ENCODE measurements around the gene ATP10B. TPM values are rescaled to one million over a fixed set of nuclear protein-coding genes. Genes with fewer than 3 reads are reported as not detected.
"Not testable (repeated sequence)": the region's sequence is repeated elsewhere in the genome, so short reads cannot be mapped to it uniquely, and the experiment has no call there.

Gene ATP10B
- total RNA-seq, 1 experiment from 2014 or later, result not detected

DNA sequence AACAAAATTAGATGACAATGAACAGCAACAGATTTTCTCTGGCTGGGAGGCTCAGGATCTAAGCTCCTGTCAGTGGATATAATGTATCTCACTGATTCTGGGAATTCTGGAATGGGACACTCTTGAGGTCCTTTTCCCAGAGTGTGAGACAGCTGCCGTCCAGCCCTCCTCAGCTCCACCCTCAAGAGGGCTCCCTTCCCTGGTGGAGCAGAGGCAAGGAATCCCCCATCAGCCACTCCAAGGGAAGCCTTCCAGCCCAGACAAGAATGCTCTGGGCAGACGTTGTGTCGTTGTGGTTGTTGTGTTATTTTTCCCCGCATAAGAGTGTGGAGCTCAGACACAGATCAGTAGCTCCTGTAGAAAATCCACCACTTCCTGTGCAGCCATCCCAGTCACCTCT is 47.7 kb upstream of the ATP10B start:
- DNase-seq (ENCODE audit: low read depth, low spot score) (no peak), ATAC-seq (no peak)
- BruUV-seq (replicated peaks), result no TSS peak
- no peak overlapping the region for H3K4me3 ChIP-seq (ENCODE audit: low read depth in 2 of 2, low read length in 2 of 2)
- intact Hi-C loops (cut with micrococcal nuclease; ENCODE audit: unreplicated experiment) (no loop called here), in situ Hi-C loops (cut with HindIII; ENCODE audit: low pct_unique_long_range_greater_than_20kb, low sequenced_read_pairs) (no loop called here)
- H3K27me3 ChIP-seq (ENCODE audit: control insufficient read depth, insufficient read depth, low read length), result no peaks in the 10 kb centered on the region
- ChIA-PET POLR2A (no interaction called here), CTCF (no interaction called here)
- TF ChIP-seq, protein P1, sequence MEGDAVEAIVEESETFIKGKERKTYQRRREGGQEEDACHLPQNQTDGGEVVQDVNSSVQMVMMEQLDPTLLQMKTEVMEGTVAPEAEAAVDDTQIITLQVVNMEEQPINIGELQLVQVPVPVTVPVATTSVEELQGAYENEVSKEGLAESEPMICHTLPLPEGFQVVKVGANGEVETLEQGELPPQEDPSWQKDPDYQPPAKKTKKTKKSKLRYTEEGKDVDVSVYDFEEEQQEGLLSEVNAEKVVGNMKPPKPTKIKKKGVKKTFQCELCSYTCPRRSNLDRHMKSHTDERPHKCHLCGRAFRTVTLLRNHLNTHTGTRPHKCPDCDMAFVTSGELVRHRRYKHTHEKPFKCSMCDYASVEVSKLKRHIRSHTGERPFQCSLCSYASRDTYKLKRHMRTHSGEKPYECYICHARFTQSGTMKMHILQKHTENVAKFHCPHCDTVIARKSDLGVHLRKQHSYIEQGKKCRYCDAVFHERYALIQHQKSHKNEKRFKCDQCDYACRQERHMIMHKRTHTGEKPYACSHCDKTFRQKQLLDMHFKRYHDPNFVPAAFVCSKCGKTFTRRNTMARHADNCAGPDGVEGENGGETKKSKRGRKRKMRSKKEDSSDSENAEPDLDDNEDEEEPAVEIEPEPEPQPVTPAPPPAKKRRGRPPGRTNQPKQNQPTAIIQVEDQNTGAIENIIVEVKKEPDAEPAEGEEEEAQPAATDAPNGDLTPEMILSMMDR (IDR thresholded peaks at IDR 0.05), result no peak
- TF ChIP-seq POLR2AphosphoS5 (IDR thresholded peaks at IDR 0.05; ENCODE audit: low read depth, low read length) (no peak), TCF7L2 (IDR thresholded peaks at IDR 0.05; ENCODE audit: low read depth, low read length) (no peak), SIN3A (IDR thresholded peaks at IDR 0.05; ENCODE audit: borderline replicate concordance, insufficient read depth, low read depth, low read length) (no peak)
- TF ChIP-seq, protein P2, sequence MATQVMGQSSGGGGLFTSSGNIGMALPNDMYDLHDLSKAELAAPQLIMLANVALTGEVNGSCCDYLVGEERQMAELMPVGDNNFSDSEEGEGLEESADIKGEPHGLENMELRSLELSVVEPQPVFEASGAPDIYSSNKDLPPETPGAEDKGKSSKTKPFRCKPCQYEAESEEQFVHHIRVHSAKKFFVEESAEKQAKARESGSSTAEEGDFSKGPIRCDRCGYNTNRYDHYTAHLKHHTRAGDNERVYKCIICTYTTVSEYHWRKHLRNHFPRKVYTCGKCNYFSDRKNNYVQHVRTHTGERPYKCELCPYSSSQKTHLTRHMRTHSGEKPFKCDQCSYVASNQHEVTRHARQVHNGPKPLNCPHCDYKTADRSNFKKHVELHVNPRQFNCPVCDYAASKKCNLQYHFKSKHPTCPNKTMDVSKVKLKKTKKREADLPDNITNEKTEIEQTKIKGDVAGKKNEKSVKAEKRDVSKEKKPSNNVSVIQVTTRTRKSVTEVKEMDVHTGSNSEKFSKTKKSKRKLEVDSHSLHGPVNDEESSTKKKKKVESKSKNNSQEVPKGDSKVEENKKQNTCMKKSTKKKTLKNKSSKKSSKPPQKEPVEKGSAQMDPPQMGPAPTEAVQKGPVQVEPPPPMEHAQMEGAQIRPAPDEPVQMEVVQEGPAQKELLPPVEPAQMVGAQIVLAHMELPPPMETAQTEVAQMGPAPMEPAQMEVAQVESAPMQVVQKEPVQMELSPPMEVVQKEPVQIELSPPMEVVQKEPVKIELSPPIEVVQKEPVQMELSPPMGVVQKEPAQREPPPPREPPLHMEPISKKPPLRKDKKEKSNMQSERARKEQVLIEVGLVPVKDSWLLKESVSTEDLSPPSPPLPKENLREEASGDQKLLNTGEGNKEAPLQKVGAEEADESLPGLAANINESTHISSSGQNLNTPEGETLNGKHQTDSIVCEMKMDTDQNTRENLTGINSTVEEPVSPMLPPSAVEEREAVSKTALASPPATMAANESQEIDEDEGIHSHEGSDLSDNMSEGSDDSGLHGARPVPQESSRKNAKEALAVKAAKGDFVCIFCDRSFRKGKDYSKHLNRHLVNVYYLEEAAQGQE (IDR thresholded peaks at IDR 0.05; ENCODE audit: insufficient read depth in 1 of 2, low read depth in 2 of 2, low read length in 1 of 2), result no peak
- no peak overlapping the region for H3K27ac ChIP-seq (ENCODE audit: low read length)
- no peaks in the 10 kb centered on the region for H3K4me1 ChIP-seq (ENCODE audit: control insufficient read depth, insufficient read depth, low read length)
- no peaks in the 10 kb centered on the region for H3K9me3 ChIP-seq (ENCODE audit: control insufficient read depth, insufficient read depth, low read depth, low read length)
- no peaks in the 10 kb centered on the region for H3K36me3 ChIP-seq (ENCODE audit: control insufficient read depth, insufficient read depth, low read length)

DNA sequence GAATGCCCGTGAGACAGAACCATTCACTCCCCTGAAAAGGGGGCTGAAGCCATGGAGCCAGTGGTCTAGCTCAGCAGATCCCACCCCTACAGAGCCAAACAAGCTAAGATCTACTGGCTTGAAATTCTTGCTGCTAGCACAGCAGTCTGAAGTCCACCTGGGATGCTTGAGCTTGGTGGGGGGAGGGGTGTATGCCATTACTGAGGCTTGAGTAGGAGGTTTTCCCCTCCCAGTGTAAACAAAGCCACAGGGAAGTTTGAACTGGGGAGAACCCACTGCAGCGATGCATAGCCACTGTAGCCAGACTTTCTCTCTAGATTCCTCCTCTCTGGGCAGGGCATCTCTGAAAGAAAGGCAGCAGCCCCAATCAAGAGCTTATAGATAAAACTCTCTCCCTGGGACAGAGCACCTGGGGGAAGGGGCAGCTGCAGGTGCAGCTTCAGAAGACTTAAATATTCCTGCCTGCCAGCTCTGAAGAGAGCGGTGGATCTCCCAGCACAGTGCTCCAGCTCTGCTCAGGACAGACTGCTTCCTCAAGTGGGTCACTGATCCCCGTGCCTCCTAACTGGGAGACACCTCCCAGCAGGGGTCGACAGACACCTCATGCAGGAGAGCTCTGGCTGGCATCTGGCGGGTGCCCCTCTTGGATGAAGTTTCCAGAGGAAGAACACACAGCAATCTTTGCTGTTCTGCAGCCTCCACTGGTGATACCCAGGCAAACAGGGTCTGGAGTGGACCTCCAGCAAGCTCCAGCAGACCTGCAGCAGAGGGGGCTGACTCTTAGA is 41.4 kb upstream of the ATP10B start:
- CTCF ChIA-PET; H3K4me3 ChIP-seq (ENCODE audit: low read depth in 2 of 2, low read length in 2 of 2); H3K27ac ChIP-seq (ENCODE audit: low read length); H3K36me3 ChIP-seq (ENCODE audit: control insufficient read depth, insufficient read depth, low read length); in situ Hi-C loops (cut with HindIII; ENCODE audit: low pct_unique_long_range_greater_than_20kb, low sequenced_read_pairs); DNase-seq (ENCODE audit: low read depth, low spot score); ATAC-seq; H3K9me3 ChIP-seq (ENCODE audit: control insufficient read depth, insufficient read depth, low read depth, low read length); POLR2A ChIA-PET; BruUV-seq (replicated peaks); H3K4me1 ChIP-seq (ENCODE audit: control insufficient read depth, insufficient read depth, low read length); H3K27me3 ChIP-seq (ENCODE audit: control insufficient read depth, insufficient read depth, low read length); intact Hi-C loops (cut with micrococcal nuclease; ENCODE audit: unreplicated experiment): not testable (repeated sequence)

DNA sequence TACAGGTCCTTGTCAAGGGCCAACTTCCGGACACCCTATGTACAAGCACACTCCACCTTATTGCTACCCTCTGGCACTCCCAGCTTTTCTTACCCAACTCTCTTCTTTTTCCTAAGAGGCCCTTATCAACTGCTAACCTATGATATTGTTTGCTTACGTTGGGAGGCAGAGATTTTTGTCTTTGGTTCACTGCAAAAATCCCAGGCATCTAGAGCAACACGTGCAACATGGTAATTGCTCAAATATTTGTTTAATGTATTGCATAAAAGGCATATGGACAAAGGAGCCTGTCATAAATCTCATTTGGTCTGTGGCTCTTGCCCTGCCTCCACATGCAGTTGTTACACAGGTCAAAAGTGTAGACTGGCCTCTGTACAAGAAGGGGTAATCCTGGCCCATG is 35.8 kb upstream of the ATP10B start:
- ATAC-seq, result no peak
- no peak for DNase-seq (ENCODE audit: low read depth, low spot score)
- ChIA-PET POLR2A (no interaction called here), CTCF (no interaction called here)
- no peaks in the 10 kb centered on the region for H3K4me1 ChIP-seq (ENCODE audit: control insufficient read depth, insufficient read depth, low read length)
- H3K36me3 ChIP-seq (ENCODE audit: control insufficient read depth, insufficient read depth, low read length), result no peaks in the 10 kb centered on the region
- intact Hi-C loops (cut with micrococcal nuclease; ENCODE audit: unreplicated experiment), result no loop called here
- no TSS peak for BruUV-seq (replicated peaks)
- no peak for TF ChIP-seq TCF7L2 (IDR thresholded peaks at IDR 0.05; ENCODE audit: low read depth, low read length)
- no peak for TF ChIP-seq POLR2AphosphoS5 (IDR thresholded peaks at IDR 0.05; ENCODE audit: low read depth, low read length)
- no peaks in the 10 kb centered on the region for H3K9me3 ChIP-seq (ENCODE audit: control insufficient read depth, insufficient read depth, low read depth, low read length)
- in situ Hi-C loops (cut with HindIII; ENCODE audit: low pct_unique_long_range_greater_than_20kb, low sequenced_read_pairs), result no loop called here
- H3K4me3 ChIP-seq (ENCODE audit: low read depth in 2 of 2, low read length in 2 of 2), result no peak overlapping the region
- H3K27ac ChIP-seq (ENCODE audit: low read length), result no peak overlapping the region
- no peaks in the 10 kb centered on the region for H3K27me3 ChIP-seq (ENCODE audit: control insufficient read depth, insufficient read depth, low read length)

DNA sequence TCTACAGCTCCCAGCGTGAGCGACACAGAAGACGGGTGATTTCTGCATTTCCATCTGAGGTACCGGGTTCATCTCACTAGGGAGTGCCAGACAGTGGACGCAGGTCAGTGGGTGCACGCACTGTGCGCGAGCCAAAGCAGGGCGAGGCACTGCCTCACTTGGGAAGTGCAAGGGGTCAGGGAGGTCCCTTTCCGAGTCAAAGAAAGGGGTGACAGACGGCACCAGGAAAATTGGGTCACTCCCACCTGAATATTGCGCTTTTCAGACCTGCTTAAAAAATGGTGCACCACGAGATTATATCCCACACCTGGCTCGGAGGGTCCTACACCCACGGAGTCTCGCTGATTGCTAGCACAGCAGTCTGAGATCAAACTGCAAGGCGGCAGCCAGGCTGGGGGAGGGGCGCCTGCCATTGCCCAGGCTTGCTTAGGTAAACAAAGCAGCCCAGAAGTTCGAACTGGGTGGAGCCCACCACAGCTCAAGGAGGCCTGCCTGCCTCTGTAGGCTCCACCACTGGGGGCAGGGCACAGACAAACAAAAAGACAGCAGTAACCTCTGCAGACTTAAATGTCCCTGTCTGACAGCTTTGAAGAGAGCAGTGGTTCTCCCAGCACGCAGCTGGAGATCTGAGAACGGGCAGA is 21.7 kb upstream of the ATP10B start:
- H3K27me3 ChIP-seq (ENCODE audit: control insufficient read depth, insufficient read depth, low read length); POLR2A ChIA-PET; ATAC-seq; intact Hi-C loops (cut with micrococcal nuclease; ENCODE audit: unreplicated experiment); DNase-seq (ENCODE audit: low read depth, low spot score); H3K9me3 ChIP-seq (ENCODE audit: control insufficient read depth, insufficient read depth, low read depth, low read length); H3K27ac ChIP-seq (ENCODE audit: low read length); CTCF ChIA-PET; H3K4me1 ChIP-seq (ENCODE audit: control insufficient read depth, insufficient read depth, low read length); H3K36me3 ChIP-seq (ENCODE audit: control insufficient read depth, insufficient read depth, low read length); H3K4me3 ChIP-seq (ENCODE audit: low read depth in 2 of 2, low read length in 2 of 2); in situ Hi-C loops (cut with HindIII; ENCODE audit: low pct_unique_long_range_greater_than_20kb, low sequenced_read_pairs); BruUV-seq (replicated peaks): not testable (repeated sequence)
